DMS 273 treated with DMSO at 0.1 percent for 48 hours (cell line): Measurements from ENCODE around the gene UBE2J2.
"Not testable (repeated sequence)": the region's sequence is repeated elsewhere in the genome, so short reads cannot be mapped to it uniquely, and the experiment has no call there.

ENCODE experiments used
- DNase-seq: peaks from one replicate; lab custom pipeline; 2025; lab: John Stamatoyannopoulos, UW

Gene UBE2J2

GRCh38 chr1:1255611-1256010 lies 18.0 kb downstream of the UBE2J2 start:
- no peak for DNase-seq

- DNase-seq = no peak
Observed at GRCh38 chr1:1255078-1255477, 18.6 kb downstream of the UBE2J2 start.

GRCh38 chr1:1254667-1254998 lies 19.0 kb downstream of the UBE2J2 start:
- no peak for DNase-seq

DNA sequence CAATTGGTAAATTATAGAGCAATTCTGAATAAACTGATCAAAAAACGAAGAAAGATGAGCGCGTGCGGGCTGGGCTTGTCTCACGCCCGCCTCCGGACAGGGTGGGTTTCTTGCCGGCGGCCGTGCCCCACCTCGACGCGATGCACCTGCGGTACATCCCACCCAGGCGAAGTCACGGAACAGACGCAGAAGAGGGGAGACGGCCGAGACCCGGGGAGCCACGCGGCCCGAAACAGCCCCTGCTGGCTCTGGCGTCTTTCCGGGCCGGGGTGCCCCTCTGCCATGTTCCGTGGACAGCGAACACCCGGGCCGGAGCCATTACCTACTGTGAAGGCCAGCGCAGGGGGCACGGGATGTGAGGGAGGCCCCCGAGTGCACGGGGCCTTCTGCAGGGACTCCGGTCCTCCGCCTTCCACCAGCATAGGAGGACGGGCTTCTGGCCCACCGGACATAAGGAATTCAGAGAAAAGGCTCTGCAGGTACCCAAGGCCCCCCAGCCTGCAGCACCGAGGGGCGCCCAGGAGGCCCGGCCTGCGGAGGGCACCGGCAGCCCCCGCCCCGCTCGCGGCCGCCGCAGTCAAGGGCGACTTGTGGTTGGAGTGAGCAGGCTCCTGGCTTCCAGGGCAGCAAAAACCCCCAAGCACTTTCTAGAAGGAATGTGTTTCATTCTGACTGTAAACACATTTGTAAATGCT lies 19.5 kb downstream of the UBE2J2 start:
- DNase-seq = no peak

GRCh38 chr1:1253314-1253713 lies 20.3 kb downstream of the UBE2J2 start:
- DNase-seq = no peak

DNA sequence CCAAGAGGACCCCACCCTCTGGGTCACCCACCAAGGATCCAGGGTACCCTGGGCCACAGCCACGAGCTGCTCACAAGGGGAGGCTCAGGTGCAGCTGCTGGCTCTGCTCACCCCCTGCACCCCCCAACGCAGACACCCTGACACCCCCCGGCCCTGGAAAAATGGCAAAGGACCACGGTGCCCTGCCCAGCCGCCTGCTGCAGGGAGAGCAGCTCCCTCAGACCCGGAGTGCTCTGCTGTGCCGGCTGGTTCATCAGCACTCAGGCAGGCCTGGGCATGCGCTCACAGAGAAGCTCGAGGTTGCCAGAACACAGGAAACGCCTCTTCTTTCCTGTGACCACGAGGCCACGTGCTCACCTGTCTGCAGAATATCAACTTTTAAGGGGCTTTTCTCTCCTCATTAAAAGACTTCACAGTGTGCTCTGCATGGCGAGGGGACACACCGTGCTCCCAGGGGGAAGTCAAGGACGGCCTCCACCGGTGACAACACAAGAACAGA lies 22.8 kb downstream of the UBE2J2 start:
- no peak for DNase-seq

DNA sequence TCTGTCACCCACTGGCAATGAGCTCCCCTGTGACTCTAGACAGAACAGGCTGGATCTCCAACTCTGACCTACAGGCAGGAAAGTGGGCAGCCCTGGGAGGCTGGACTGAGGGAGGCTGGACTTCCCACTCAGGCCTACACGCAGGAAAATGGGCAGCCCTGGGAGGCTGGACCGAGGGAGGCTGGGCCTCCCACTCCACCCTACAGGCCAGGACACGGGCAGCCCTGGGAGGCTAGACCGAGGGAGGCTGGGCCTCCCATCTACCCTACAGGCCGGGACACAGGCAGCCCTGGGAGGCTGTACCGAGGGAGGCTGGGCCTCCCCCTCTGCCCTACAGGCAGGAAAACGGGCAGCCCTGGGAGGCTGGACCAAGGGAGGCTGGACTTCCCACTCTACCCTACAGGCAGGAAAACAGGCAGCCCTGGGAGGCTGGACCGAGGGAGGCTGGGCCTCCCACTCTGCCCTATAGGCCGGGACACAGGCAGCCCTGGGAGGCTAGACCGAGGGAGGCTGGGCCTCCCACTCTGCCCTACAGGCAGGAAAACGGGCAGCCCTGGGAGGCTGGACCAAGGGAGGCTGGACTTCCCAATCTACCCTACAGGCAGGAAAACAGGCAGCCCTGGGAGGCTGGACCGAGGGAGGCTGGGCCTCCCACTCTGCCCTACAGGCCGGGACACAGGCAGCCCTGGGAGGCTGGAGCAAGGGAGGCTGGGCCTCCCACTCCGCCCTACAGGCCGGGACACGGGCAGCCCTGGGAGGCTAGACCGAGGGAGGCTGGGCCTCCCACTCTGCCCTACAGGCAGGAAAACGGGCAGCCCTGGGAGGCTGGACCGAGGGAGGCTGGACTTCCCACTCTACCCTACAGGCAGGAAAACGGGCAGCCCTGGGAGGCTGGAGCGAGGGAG lies 25.4 kb downstream of the UBE2J2 start:
- not testable (repeated sequence) for DNase-seq

DNA sequence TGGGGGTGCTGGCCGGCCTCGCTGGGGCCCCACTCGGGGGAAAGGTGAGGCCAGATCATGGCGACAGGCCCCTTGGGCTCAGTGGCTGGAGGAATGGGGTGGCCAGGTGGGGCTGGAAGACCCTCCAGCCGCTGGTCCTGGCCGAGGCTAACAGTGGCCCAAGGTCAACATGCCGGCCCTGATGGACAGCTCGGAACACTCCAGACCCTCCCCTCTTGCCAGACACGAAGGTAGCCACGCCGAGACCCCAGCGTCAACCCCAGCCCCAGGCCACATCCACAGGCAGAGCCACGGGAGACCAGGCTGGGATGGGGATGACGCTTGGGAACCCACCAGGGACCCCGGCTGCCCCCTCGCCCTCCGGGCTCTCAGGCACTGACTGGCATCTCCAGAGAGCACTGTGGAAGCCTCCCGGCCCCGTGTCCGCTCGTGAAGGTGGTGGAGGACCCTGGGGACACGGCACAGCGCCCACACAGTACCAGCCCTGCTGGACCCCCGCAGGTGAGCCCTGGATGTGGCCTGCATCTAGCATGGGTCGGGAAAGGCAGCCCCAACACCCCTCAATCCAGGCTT lies 26.2 kb downstream of the UBE2J2 start:
- no peak for DNase-seq

GRCh38 chr1:1246577-1247340 lies 26.9 kb downstream of the UBE2J2 start, which contains the start of gene C1QTNF12:
Gene C1QTNF12 (minus strand): TSS chr1:1246722. CDS start chr1:1246690, 32 bp downstream.
- DNase-seq = no peak

DNA sequence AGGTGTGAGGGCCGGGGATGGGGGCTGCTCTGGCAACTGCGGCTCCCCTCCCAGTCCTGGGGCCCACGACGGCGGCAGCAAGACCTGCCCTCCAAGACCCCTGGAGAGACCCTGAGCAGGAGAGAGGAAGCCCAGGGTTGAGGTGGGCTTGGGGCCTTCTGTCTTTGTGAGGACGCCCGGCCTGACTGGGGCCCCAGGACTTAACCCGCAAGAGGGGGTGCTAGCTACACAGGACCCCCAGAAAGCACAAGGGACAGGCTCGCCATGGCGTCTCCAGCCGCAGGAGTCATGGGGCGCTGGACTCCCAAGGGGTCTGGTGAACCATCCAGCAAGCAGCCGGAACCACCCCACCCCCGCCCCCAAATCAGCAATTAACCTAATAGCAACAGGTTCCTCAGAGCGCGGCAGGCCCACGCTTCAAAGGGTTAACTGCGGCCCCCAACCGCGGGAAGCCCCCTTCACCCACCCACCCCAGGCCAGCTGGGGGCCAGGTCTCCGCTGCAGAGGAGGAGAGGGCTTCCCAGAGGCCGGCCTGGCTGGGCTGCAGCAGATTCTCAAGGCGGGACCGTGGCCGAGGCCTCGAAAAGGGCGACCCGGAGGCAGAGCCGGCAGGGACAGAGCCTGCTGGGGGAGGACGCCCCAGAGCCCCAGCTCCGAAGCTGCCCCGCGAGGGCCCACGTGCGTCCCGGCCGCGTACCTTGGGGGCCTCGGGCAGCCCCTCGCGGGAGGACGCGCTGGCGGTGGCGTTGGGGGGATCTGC lies 27.7 kb downstream of the UBE2J2 start:
- no peak for DNase-seq

DNA sequence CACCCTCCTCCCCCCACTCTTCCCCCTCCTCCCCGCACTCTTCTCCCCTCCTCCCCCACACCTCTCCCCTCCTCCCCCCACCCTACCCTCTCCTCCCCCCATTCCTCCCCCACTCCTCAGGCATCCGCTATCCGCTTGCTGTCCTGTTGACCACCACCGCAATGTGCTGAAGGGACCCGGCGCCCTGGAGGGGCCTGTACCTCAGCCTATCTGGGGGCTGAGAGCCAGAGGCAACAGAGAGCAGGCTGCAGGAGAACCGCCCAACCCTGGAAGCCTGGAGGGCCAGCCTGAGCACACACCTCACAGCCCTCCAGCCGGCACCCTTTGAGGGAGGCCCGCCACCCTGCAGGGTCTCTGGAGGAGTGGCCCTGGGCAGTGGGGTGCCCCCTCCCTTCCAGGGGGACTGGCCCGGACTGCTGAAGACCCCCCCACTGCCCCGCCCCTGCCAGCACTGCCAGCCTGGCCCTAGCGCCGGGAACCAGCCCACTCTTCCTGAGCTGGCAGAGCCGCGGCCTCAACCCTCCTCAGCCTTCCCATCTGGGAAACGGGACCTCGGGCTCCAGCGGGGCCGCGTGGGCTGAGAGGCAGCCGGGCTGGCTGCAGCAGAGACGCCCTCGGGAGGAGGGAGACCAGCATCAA lies 28.4 kb downstream of the UBE2J2 start:
- DNase-seq = no peak

DNA sequence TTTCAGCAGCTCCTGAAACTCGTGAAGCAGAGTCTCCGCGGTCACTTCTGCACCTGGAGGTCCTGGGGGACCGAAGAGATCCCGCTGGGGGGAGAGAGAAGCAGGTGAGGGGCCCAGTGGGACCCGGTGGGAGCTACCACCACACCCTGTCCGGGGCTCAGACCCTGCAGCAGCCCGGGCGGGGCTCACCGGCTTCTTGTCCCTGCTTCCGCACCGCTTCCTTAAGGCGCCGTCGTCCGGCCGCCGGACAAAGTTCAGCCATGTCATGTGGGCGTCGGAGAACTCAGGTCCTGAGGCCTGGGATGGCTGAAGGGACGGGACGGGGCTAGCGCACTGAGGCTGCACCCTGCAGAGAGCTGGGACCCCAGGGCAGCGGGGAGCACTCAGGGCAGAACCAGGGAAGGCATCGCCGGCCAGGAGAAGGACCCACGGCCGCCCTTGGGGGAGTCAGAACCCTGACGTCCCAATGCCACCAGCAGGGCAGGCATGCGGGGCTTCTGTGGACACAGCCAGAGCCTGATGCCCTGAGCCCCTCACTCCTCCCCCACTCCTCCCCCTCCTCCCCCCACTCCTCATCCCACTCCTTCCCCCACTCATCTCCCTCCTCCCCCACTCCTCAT lies 29.4 kb downstream of the UBE2J2 start:
- DNase-seq = no peak

- no peak for DNase-seq
Observed at GRCh38 chr1:1243807-1244191, 29.9 kb downstream of the UBE2J2 start.

- DNase-seq = no peak
Observed at GRCh38 chr1:1243266-1243660, 30.4 kb downstream of the UBE2J2 start.

DNA sequence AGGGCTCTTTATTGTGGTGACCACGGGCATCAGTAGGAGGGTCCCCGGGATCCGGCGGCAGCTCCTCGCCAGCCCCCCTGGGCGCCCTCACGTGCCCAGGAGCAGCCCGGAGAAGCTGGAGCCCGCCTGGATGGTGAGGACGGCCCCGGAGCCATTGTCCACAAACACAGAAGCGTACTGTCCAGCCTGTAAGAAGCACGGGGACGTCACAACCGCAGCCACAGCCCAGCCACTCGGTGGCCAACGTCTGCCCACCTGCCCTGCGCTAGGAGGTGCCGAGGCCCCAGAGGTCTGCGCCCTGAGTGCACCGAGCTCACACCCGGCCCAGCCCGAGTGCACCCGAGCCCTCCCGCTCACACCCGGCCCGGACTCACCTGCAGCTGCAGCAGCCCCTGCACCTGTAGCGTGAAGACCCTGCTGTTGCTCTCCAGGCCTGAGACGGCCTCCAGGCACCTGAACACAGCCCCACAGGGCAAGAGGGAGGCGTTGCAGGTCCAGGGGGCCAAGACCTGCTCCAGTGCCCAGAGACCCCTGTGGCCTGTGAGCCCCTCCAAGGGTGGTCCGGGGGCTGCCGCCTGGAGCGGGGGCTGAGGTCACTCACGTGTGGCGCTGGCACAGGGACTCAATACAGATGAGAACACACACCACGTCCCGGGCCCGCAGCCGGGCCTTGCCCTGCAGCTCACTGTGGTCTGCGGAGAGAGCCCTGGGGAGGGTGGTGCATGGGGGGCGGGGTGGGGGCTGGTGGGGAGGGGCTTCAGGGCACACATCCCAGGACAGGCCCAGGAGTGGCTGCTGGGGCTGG lies 31.0 kb downstream of the UBE2J2 start:
- no peak for DNase-seq

DNA sequence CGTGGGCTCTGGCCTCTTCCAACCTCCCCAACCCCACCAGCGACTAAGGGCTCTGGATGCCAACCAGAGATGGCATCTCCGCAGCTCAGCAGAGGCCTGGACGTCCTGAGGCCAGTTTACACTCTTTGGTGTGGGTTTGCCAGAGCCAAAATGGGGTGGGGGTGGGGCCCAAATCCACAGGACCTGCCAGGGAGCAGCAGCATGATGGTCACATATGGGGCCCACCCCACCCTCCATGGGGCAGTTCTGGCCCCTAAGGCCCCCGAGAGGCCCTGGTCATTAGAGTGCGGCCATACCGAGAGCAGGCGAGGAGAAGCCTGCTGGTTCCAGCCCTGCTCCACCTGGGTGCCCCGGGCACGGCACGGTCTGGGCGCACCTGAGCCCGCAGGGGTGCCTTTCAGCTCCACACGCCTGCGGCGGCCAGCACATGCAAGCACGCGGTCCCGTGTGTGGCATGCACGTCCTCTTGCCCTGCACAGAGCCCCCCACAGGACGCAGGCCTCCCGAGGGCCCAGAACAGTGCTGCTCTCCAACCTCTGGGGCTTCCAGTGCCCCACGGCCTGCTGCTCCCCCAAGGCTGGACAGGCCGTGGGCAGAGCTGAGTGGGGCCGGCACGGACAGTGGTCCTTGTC lies 31.9 kb downstream of the UBE2J2 start:
- DNase-seq = no peak

DNA sequence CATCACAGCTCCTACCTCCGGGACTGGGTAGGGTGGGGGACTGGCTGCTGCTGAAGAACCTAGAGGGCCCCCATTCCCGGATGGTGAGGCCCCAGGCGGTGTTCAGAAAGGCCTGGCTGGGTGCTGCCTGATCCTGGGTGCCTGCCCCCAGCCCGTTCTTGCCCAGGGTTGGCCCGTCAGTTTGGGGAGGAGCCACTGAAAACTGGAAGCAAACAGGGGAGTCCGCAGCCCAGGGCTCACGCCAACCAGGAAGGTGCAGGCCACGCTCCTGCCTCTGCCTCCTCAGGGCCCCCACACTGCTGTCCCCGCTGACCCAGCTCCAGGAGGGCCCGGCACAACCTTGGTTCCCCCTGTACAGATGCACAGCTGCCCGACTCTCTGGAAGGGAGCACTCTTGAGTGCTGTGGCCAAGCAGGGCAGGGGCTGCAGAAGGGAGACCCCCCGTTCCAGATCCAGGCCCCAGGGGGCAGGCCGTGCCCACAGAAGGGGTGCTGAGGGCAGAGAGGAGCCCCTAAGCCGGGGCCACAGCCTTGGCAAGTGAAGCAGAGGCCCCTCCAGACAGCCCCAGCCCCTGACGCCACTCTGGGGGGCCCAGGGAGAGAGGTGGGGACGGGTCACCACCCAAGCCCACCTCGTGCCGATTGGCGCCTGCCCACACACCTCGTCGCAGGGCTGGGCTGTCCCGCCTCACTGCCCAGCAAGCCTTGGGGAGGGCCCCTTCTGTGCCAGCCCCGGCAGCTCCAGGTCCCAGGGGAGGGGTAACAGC lies 32.6 kb downstream of the UBE2J2 start:
- DNase-seq = no peak

GRCh38 chr1:1240348-1240732 lies 33.3 kb downstream of the UBE2J2 start:
- no peak for DNase-seq
